ENCODE data around the gene NUDT21.
"Not testable (repeated sequence)": the region's sequence is repeated elsewhere in the genome, so short reads cannot be mapped to it uniquely, and the experiment has no call there.

Gene NUDT21

DNA sequence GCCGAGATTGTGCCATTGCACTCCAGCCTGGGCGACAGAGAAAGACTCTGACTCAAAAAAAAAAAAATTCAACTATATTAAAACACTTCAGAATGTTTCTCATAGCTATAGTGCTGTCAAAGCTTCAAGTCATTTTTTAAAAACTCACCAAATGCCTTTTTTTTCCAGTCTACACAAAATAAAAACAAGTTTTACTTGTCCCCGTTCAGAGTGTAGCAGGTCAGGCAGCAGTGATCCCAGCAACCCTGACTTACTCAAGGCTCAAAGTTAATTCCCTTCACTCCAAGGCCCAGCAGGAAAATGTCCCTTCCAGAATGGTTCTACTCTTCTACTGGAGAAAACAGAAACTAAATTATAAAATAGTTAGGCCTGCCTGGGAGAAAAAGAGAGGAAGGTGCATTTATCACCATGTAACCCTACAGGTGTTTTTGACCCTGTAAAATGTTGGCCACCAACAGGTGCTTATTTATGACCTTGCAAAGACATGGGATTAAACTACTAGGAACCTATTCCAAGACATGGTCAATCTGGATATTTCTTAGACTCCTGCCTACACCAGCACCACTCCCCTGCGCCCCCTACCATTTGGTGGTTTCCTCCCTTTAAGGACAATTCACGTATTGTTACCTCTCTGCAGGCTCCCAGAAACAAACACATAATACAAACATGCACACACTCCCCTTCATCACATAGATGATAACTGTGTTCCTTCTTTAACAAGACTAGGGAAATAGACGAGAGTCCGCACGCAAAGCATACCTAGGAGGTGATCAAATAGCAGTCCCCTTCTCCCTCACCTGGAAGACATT is 31.2 kb downstream of the NUDT21 start:
- DNase-seq (ENCODE audit: low read depth): no peak

GRCh38 chr16:56417138-56417537 is 34.0 kb downstream of the NUDT21 start:
- DNase-seq (ENCODE audit: low read depth): no peak

GRCh38 chr16:56415875-56416274 is 35.3 kb downstream of the NUDT21 start:
- no peak for DNase-seq (ENCODE audit: low read depth)

DNA sequence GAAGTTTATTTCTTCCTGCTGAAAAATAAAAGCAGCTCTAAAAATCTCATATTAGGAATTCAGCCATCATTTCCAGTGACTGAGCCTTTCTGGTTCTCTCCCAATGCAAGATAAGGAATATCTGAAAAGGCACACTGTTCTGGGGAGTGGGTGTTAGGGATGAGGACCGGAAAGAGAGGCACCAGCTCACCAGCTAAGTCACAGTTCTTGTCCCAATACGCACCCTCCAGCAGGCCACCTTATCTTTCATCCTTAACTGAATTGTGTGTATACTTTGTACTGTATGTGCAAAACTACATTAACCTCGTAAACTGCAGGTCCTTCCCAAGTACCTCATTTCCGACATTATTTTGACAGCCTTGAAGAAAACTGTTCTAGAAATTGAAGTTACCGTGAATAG is 36.8 kb downstream of the NUDT21 start:
- DNase-seq (ENCODE audit: low read depth): no peak

DNA sequence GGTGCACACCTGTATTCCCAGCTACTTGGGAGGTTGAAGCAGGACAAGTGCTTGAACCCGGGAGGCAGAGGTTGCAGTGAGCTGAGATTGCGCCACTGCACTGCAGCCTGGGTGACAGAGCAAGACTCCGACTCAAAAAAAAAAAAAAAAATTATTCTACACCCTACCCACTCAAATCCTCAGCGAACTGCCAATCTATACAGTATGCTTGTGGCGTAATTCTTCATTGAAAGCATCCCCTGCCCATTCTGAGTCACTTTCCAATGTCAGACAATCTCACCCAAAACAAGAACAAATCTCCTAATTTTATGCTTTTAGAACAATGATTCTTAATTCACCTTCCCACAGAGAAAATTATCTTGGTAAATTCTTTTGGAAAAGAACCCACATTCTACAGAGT is 37.8 kb downstream of the NUDT21 start:
- no peak for DNase-seq (ENCODE audit: low read depth)

GRCh38 chr16:56411624-56412023 is 39.5 kb downstream of the NUDT21 start:
- no peak for DNase-seq (ENCODE audit: low read depth)

- no peak for DNase-seq (ENCODE audit: low read depth)
Measured at GRCh38 chr16:56411123-56411522, 40.0 kb downstream of the NUDT21 start.

GRCh38 chr16:56409195-56409594 is 41.9 kb downstream of the NUDT21 start:
- DNase-seq (ENCODE audit: low read depth): no peak

GRCh38 chr16:56408379-56409098 is 42.6 kb downstream of the NUDT21 start:
- DNase-seq (ENCODE audit: low read depth): no peak

GRCh38 chr16:56405977-56406672 is 45.0 kb downstream of the NUDT21 start:
- DNase-seq (ENCODE audit: low read depth): no peak

DNA sequence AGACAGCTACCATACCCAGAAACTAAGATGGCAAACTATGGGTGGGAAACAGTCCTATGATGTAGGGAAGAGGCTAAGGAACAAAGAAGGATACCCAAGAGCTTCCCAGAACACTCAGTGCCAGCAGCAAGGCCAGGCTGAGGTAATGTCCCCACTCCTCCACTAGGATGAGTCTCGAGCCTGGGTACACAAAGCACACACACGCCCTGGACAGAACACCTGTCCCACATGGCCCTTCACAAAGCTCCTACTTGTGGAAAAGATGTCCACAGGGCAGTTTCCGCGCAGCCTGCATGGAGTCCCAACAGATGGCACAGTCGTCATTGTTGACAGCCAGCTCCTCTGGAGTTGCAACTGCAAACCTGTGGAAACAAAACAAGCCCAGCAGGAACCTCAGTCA is 49.6 kb downstream of the NUDT21 start:
- DNase-seq (ENCODE audit: low read depth): no peak

DNA sequence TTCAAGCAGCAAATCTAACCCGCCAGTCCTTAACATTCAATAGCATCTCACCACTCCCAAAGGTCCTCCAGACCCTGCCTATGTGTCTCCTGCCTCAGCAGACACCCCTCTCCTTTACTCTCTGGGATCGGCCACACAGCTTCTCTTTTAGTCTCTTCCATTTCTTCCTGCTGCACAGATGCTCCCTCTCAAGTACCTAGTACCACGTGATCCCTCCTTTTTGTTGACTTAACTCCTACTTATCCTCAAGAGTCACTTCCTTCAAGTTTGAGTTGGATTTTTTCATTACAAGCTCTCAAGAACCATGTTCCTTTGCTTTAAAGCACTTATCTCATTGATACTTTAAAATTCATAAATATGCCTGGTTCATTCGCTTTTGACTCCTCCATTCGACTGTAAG is 50.7 kb downstream of the NUDT21 start:
- no peak for DNase-seq (ENCODE audit: low read depth)

GRCh38 chr16:56399486-56399885 is 51.6 kb downstream of the NUDT21 start:
- no peak for DNase-seq (ENCODE audit: low read depth)

GRCh38 chr16:56399047-56399446 is 52.1 kb downstream of the NUDT21 start:
- DNase-seq (ENCODE audit: low read depth): no peak

DNA sequence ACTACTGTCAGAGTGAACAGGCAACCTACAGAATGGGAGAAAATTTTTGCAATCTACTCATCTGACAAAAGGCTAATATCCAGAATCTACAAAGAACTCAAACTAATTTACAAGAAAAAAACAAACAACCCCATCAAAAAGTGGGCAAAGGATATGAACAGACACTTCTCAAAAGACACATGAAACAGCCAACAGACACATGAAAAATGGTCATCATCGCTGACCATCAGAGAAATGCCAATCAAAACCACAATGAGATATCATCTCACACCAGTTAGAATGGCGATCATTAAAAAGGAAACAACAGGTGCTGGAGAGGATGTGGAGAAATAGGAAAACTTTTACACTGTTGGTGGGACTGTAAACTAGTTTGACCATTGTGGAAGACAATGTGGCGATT is 54.4 kb downstream of the NUDT21 start:
- DNase-seq (ENCODE audit: low read depth): not testable (repeated sequence)

DNA sequence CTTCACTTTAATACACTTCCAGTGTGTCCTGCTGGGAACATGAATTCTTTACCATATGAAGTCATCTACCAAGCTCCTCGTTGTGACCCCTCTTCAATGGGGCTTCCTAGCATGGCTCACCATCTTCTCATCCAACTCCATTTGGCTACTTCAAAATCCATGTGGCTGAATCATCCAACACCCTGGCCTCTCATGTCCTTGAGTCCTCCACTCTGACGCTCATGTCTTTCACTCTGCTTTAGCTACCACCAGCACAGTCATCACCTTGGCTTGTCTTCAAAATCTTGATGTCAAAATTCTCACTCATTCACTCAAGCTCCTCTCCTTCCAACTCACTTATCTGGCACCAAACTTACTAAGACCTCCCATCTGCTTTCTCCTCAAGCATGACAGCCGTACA is 61.6 kb downstream of the NUDT21 start:
- DNase-seq (ENCODE audit: low read depth): peak; percentile 98

GRCh38 chr16:56388209-56388608 is 62.9 kb downstream of the NUDT21 start:
- DNase-seq (ENCODE audit: low read depth): no peak

- no peak for DNase-seq (ENCODE audit: low read depth)
Measured at GRCh38 chr16:56387396-56387795, 63.7 kb downstream of the NUDT21 start.

DNA sequence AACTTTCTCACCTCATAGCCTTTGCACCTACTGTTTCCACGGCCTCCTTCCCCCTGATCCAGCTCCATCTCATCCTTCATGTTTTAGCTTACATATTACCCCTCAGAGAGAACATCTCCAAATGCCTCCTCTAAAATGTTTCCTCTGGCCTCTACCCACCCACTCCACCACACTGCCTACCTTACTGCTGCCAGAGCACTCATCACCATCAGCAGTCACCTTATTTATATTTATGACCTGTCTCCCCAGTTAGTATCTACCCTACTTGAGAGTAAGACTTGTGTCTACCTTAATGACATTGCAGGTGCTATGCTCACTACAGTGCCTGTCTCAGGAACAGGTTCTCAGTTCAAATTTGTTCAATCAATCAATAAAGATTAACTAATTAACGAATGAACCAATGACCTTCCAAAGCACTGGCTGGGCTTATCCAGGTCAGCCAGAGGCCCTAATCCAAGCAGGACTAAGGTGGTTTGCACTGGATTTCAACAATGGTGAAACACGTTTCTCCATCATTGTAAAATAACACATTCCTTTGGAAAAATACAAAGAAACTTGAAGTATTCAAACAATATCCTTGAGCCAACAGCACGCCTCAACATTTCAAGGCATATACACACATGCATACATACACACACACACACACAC is 66.9 kb downstream of the NUDT21 start:
- DNase-seq (ENCODE audit: low read depth): no peak

GRCh38 chr16:56382901-56383355 is 68.2 kb downstream of the NUDT21 start:
- DNase-seq (ENCODE audit: low read depth): no peak

DNA sequence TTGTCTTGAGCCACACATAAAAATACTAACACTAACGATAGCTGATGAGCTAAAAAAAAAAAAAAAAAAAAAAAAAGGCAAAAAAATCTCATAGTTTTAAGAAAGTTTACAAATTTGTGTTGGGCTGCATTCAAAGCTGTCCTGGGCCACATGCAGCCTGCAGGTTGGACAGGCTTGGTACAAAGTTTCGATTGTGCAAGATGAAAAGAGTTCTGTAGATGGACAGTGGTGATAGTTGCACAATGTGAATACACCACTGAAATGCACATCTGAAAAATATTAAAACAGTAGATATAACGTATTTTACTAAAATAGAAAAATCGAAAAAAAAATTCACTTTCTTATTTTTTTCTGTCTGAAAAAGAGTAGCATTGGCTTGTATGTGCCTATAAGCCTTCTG is 68.7 kb downstream of the NUDT21 start:
- DNase-seq (ENCODE audit: low read depth): no peak

GRCh38 chr16:56380778-56381485 is 70.2 kb downstream of the NUDT21 start:
- DNase-seq (ENCODE audit: low read depth): not testable (repeated sequence)

All from GM04503 (cell line).